ENCODE results near the gene ART4.

DNA sequence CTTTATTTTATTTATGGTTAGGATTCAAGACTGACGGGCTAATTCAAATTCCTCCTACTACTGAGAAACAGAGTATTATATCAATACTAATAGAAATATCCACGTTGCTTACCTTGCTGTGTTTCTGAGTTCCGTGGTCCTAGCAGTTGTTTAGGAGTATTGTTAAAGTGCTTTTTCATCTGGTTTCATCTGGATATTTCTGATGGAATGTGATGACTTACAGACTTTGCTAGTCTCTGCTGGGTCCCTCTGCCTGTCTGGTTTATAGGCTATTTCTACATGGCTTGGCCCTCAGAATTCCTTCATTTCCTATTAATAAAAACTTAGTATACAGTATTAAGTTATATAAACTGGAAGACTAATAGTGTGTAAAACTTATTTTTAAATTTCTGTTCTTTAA is 29.3 kb downstream of the ART4 start, which contains the start of gene SMCO3:
- TF ChIP-seq, protein P1, sequence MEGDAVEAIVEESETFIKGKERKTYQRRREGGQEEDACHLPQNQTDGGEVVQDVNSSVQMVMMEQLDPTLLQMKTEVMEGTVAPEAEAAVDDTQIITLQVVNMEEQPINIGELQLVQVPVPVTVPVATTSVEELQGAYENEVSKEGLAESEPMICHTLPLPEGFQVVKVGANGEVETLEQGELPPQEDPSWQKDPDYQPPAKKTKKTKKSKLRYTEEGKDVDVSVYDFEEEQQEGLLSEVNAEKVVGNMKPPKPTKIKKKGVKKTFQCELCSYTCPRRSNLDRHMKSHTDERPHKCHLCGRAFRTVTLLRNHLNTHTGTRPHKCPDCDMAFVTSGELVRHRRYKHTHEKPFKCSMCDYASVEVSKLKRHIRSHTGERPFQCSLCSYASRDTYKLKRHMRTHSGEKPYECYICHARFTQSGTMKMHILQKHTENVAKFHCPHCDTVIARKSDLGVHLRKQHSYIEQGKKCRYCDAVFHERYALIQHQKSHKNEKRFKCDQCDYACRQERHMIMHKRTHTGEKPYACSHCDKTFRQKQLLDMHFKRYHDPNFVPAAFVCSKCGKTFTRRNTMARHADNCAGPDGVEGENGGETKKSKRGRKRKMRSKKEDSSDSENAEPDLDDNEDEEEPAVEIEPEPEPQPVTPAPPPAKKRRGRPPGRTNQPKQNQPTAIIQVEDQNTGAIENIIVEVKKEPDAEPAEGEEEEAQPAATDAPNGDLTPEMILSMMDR (IDR thresholded peaks at IDR 0.05; ENCODE audit: low read length): no peak
- TF ChIP-seq EZH2 (IDR thresholded peaks at IDR 0.05; ENCODE audit: borderline replicate concordance, low read length): no peak
